Activated CD8-positive, alpha-beta memory T cell treated with anti-CD3 and anti-CD28 coated beads for 36 hours (primary cell): ENCODE measurements around the gene ETS1. TPM values are rescaled to one million over a fixed set of nuclear protein-coding genes. Genes with fewer than 3 reads are reported as not detected.

Source experiments
- CTCF ChIA-PET: fragments of 350-600 bp; sonication (Branson Sonifier 250); formaldehyde crosslinking; loops from one replicate; lab custom pipeline; 2021; ENCODE audit warnings: antibody characterized with exemption; lab: Charles Lee
- POLR2A ChIA-PET: fragments of 350-600 bp; sonication (Branson Sonifier 250); formaldehyde crosslinking; loops from one replicate; lab custom pipeline; 2021; ENCODE audit warnings: antibody characterized with exemption; lab: Charles Lee
- total RNA-seq, 2 experiments: library from RNA; stranded (reverse); gene quantifications; one replicate each; pipeline ENCODE4 v1.2.3, GENCODE V29; 2021

The ETS1 gene
- total RNA-seq, result 100 to 1,000 TPM; 417 to 420 TPM

- ChIA-PET POLR2A (no interaction called here), CTCF (no interaction called here)
Observed at GRCh38 chr11:128587415-128587814, at the start of gene ETS1. Gene ETS1 (minus strand): TSS chr11:128587558. CDS start chr11:128573130, 14,428 bp downstream.

GRCh38 chr11:128634395-128634794 lies 47.0 kb upstream of the ETS1 start:
- POLR2A ChIA-PET, result no interaction called here
- CTCF ChIA-PET, result interaction anchor here (1.0 kb wide), 1 partner anchor 462 kb away, joined by 3 read pairs; no protein-coding TSS in a partner anchor

- ChIA-PET CTCF (interaction anchor here (0.6 to 6.1 kb wide), 9 partner anchors 198 to 601 kb away, joined by 3 to 56 read pairs (median 5); no protein-coding TSS in a partner anchor), POLR2A (no interaction called here)
Observed at GRCh38 chr11:128633384-128633965, 46.1 kb upstream of the ETS1 start.

- ChIA-PET CTCF (interaction anchor here (0.6 to 6.1 kb wide), 32 partner anchors 14 to 600 kb away, joined by 3 to 56 read pairs (median 4); no protein-coding TSS in a partner anchor), POLR2A (interaction anchor here (0.6 kb wide), 1 partner anchor 313 kb away, joined by 6 read pairs; no protein-coding TSS in a partner anchor)
Observed at GRCh38 chr11:128632141-128632791, 44.9 kb upstream of the ETS1 start.

- POLR2A ChIA-PET, result interaction anchor here (0.6 to 2.2 kb wide), 11 partner anchors 51 to 341 kb away, joined by 3 to 8 read pairs (median 4); no protein-coding TSS in a partner anchor
- CTCF ChIA-PET, result interaction anchor here (0.6 to 6.1 kb wide), 35 partner anchors 10 to 473 kb away, joined by 3 to 56 read pairs (median 4); no protein-coding TSS in a partner anchor
Observed at GRCh38 chr11:128630367-128631230, 43.2 kb upstream of the ETS1 start.

GRCh38 chr11:128629516-128630106 lies 42.3 kb upstream of the ETS1 start:
- ChIA-PET CTCF (interaction anchor here (1.1 to 6.1 kb wide), 23 partner anchors 27 to 472 kb away, joined by 3 to 56 read pairs (median 4); no protein-coding TSS in a partner anchor), POLR2A (interaction anchor here (0.6 to 2.4 kb wide), 13 partner anchors 50 to 341 kb away, joined by 3 to 9 read pairs (median 3); no protein-coding TSS in a partner anchor)

- CTCF ChIA-PET, result interaction anchor here (0.7 to 6.1 kb wide), 12 partner anchors 26 to 471 kb away, joined by 3 to 56 read pairs (median 6); no protein-coding TSS in a partner anchor
- POLR2A ChIA-PET, result interaction anchor here (0.5 to 2.6 kb wide), 15 partner anchors 49 to 339 kb away, joined by 3 to 14 read pairs (median 4); no protein-coding TSS in a partner anchor
Observed at GRCh38 chr11:128628686-128629085, 41.3 kb upstream of the ETS1 start.

GRCh38 chr11:128628325-128628673 lies 40.9 kb upstream of the ETS1 start:
- ChIA-PET POLR2A (interaction anchor here (0.5 to 2.6 kb wide), 12 partner anchors 76 to 338 kb away, joined by 3 to 14 read pairs (median 5); no protein-coding TSS in a partner anchor), CTCF (interaction anchor here (0.7 to 6.1 kb wide), 12 partner anchors 28 to 455 kb away, joined by 3 to 56 read pairs (median 4); no protein-coding TSS in a partner anchor)

- ChIA-PET CTCF (interaction anchor here (0.7 to 6.1 kb wide), 12 partner anchors 28 to 454 kb away, joined by 3 to 56 read pairs (median 4); no protein-coding TSS in a partner anchor), POLR2A (interaction anchor here (0.6 to 2.6 kb wide), 12 partner anchors 75 to 338 kb away, joined by 3 to 14 read pairs (median 5); no protein-coding TSS in a partner anchor)
Observed at GRCh38 chr11:128627666-128628324, 40.4 kb upstream of the ETS1 start.

- ChIA-PET POLR2A (interaction anchor here (0.6 to 2.6 kb wide), 6 partner anchors 75 to 337 kb away, joined by 3 to 14 read pairs (median 8); no protein-coding TSS in a partner anchor), CTCF (interaction anchor here (1.0 to 6.1 kb wide), 7 partner anchors 27 to 453 kb away, joined by 3 to 56 read pairs (median 7); no protein-coding TSS in a partner anchor)
Observed at GRCh38 chr11:128626913-128627665, 39.7 kb upstream of the ETS1 start.

- CTCF ChIA-PET, result interaction anchor here (0.6 to 1.7 kb wide), 7 partner anchors 15 to 337 kb away, joined by 3 to 6 read pairs (median 3); no protein-coding TSS in a partner anchor
- POLR2A ChIA-PET, result no interaction called here
Observed at GRCh38 chr11:128625746-128626145, 38.4 kb upstream of the ETS1 start.

GRCh38 chr11:128625326-128625725 lies 38.0 kb upstream of the ETS1 start:
- POLR2A ChIA-PET, result interaction anchor here (1.1 to 2.6 kb wide), 7 partner anchors 45 to 149 kb away, joined by 3 to 19 read pairs (median 6); no protein-coding TSS in a partner anchor
- CTCF ChIA-PET, result interaction anchor here (0.6 to 1.7 kb wide), 9 partner anchors 26 to 336 kb away, joined by 3 to 6 read pairs (median 3); no protein-coding TSS in a partner anchor

- ChIA-PET CTCF (interaction anchor here (0.7 to 1.7 kb wide), 9 partner anchors 38 to 467 kb away, joined by 3 to 6 read pairs (median 3); no protein-coding TSS in a partner anchor), POLR2A (interaction anchor here (0.5 to 2.6 kb wide), 13 partner anchors 24 to 300 kb away, joined by 3 to 19 read pairs (median 3); partner anchors contain the start of gene FLI1)
Observed at GRCh38 chr11:128624269-128625175, 37.2 kb upstream of the ETS1 start.

GRCh38 chr11:128623091-128623490 lies 35.7 kb upstream of the ETS1 start:
- POLR2A ChIA-PET, result interaction anchor here (0.6 to 2.6 kb wide), 4 partner anchors 70 to 247 kb away, joined by 3 to 7 read pairs (median 4); no protein-coding TSS in a partner anchor

More at GRCh38 chr11:128623091-128623490, 35.7 kb upstream of the ETS1 start:
- CTCF ChIA-PET, result interaction anchor here (0.8 to 1.2 kb wide), 2 partner anchors 98 to 450 kb away, joined by 3 to 4 read pairs; no protein-coding TSS in a partner anchor
